NB4 (cell line): Measurements from ENCODE around the gene LTF.

Source experiments
- CTCF ChIP-seq: IDR thresholded peaks from one replicate; pipeline ENCODE4 v1.5.1; 2012; ENCODE audit warnings: low read depth, low read length
- POLR2A ChIP-seq: IDR thresholded peaks from 2 replicates; pipeline ENCODE4 v1.6.1; 2011; ENCODE audit warnings: mild to moderate bottlenecking; ENCODE audit not compliant: insufficient read length; ENCODE audit errors: extremely low read depth

- TF ChIP-seq CTCF (peak; percentile 58), POLR2A (no peak)
Observed at GRCh38 chr3:46442576-46443530, 21.9 kb downstream of the LTF start.
